GM23338 (cell line): ENCODE data around the gene RAD51B. TPM values are rescaled to one million over a fixed set of nuclear protein-coding genes. Genes with fewer than 3 reads are reported as not detected.

Experiments
- ATAC-seq: fragments of 200-7000 bp; cut with Tn5 transposase; 3 replicates; pipeline ENCODE4 v1.9.1; 2020
- DNase-seq: peaks from one replicate; pipeline ENCODE4 v3.0.0-alpha.2; 2015; ENCODE audit warnings: low spot score
- H2AFZ ChIP-seq: fragments of 200-600 bp; sonication (generic); 2 replicates; pipeline ENCODE4 v1.8.0; 2016; ENCODE audit warnings: antibody characterized with exemption, mild to moderate bottlenecking, moderate library complexity
- H3F3A ChIP-seq: fragments of 200-600 bp; sonication (generic); replicated peaks from 2 replicates; pipeline ENCODE4 v1.8.0; 2017; ENCODE audit warnings: antibody characterized with exemption, mixed run types, low read depth
- H3K27ac ChIP-seq: fragments of 200-600 bp; sonication (generic); 2 replicates; pipeline ENCODE4 v1.6.1; 2016; ENCODE audit warnings: low read depth
- H3K27me3 ChIP-seq: fragments of 200-600 bp; sonication (generic); 2 replicates; pipeline ENCODE4 v1.8.0; 2016; ENCODE audit warnings: mild to moderate bottlenecking, mixed run types, moderate library complexity; ENCODE audit not compliant: insufficient read depth
- H3K36me3 ChIP-seq: fragments of 200-600 bp; sonication (generic); 2 replicates; pipeline ENCODE4 v1.8.0; 2016; ENCODE audit warnings: mild to moderate bottlenecking; ENCODE audit not compliant: insufficient read depth
- H3K4me1 ChIP-seq: fragments of 200-600 bp; sonication (generic); 2 replicates; pipeline ENCODE4 v1.8.0; 2016; ENCODE audit warnings: mild to moderate bottlenecking, moderate library complexity; ENCODE audit not compliant: insufficient read depth
- H3K4me2 ChIP-seq: fragments of 200-600 bp; sonication (generic); 2 replicates; pipeline ENCODE4 v1.7.1; 2017; ENCODE audit warnings: mixed run types
- H3K4me3 ChIP-seq: fragments of 200-600 bp; sonication (generic); 2 replicates; pipeline ENCODE4 v1.6.1; 2016; ENCODE audit warnings: mixed run types
- H3K79me2 ChIP-seq: fragments of 200-600 bp; sonication (generic); replicated peaks from 2 replicates; pipeline ENCODE4 v1.8.0; 2017; ENCODE audit warnings: mild to moderate bottlenecking; ENCODE audit not compliant: insufficient read depth
- H3K9me2 ChIP-seq: fragments of 200-600 bp; sonication (generic); 2 replicates; pipeline ENCODE4 v1.8.0; 2017; ENCODE audit not compliant: insufficient read depth
- H4K20me1 ChIP-seq: fragments of 200-600 bp; sonication (generic); replicated peaks from 2 replicates; pipeline ENCODE4 v1.8.0; 2017; ENCODE audit warnings: mild to moderate bottlenecking; ENCODE audit not compliant: insufficient read depth
- H3K27ac Mint-ChIP-seq: 2 replicates; pipeline ENCODE4 v1.8.0; 2020; ENCODE audit warnings: inconsistent platforms, mild to moderate bottlenecking, moderate library complexity, mixed read lengths
- H3K27me3 Mint-ChIP-seq: 3 replicates; pipeline ENCODE4 v1.8.0; 2022; ENCODE audit warnings: low read depth, mild to moderate bottlenecking, moderate library complexity, mixed read lengths, inconsistent platforms; ENCODE audit not compliant: insufficient read depth, poor library complexity
- H3K36me3 Mint-ChIP-seq: 3 replicates; pipeline ENCODE4 v1.8.0; 2021; ENCODE audit warnings: low read depth, mild to moderate bottlenecking, inconsistent platforms, moderate library complexity, mixed read lengths
- H3K4me1 Mint-ChIP-seq: 3 replicates; pipeline ENCODE4 v1.8.0; 2020; ENCODE audit warnings: mild to moderate bottlenecking, inconsistent platforms, mixed read lengths
- H3K4me3 Mint-ChIP-seq: 3 replicates; pipeline ENCODE4 v1.8.0; 2021; ENCODE audit warnings: moderate library complexity, mild to moderate bottlenecking, inconsistent platforms, mixed read lengths
- H3K9me3 Mint-ChIP-seq: 3 replicates; pipeline ENCODE4 v1.8.0; 2020; ENCODE audit warnings: moderate library complexity, mild to moderate bottlenecking, inconsistent platforms, mixed read lengths
- CREB1 ChIP-seq: fragments of 250-450 bp; sonication (Bioruptor Pico); IDR thresholded peaks from 2 replicates; pipeline ENCODE4 v1.5.0; 2020; ENCODE audit warnings: low read depth, mild to moderate bottlenecking, moderate library complexity
- EZH2 ChIP-seq: fragments of 200-600 bp; sonication (generic); IDR thresholded peaks from one replicate; pipeline ENCODE4 v1.8.0; 2017; ENCODE audit warnings: antibody characterized with exemption, mild to moderate bottlenecking, low read depth; ENCODE audit not compliant: unreplicated experiment
- EZH2phosphoT487 ChIP-seq: fragments of 200-600 bp; sonication (generic); IDR thresholded peaks from one replicate; pipeline ENCODE4 v1.8.1; 2018; ENCODE audit warnings: antibody characterized with exemption; ENCODE audit not compliant: unreplicated experiment
- JUNB ChIP-seq: IDR thresholded peaks from one replicate; pipeline ENCODE4 v1.6.1; 2016; ENCODE audit warnings: antibody characterized with exemption; ENCODE audit not compliant: unreplicated experiment
- NANOG ChIP-seq: IDR thresholded peaks from 2 replicates; pipeline ENCODE4 v1.6.1; 2016; ENCODE audit warnings: antibody characterized with exemption, borderline replicate concordance
- POLR2AphosphoS5 ChIP-seq: IDR thresholded peaks from 2 replicates; pipeline ENCODE4 v1.6.1; 2016; ENCODE audit warnings: antibody characterized with exemption, low read depth
- STAT1 ChIP-seq: IDR thresholded peaks from one replicate; pipeline ENCODE4 v1.6.1; 2016; ENCODE audit warnings: antibody characterized with exemption; ENCODE audit not compliant: unreplicated experiment
- ZNF114 ChIP-seq: fragments of 250-450 bp; sonication (Bioruptor Pico); IDR thresholded peaks from 2 replicates; pipeline ENCODE4 v1.5.0; 2020; ENCODE audit warnings: mild to moderate bottlenecking, moderate library complexity
- ZNF331 ChIP-seq: fragments of 250-450 bp; sonication (Bioruptor Pico); IDR thresholded peaks from 2 replicates; pipeline ENCODE4 v1.5.0; 2020; ENCODE audit warnings: low read depth, mild to moderate bottlenecking, moderate library complexity
- polyA plus RNA-seq: library from polyadenylated mRNA; unstranded; fragments of >200 nt; fragmentation: Nextera tagmentation; extraction: Ambion mirVana; gene quantifications from 2 replicates; pipeline ENCODE4 v1.2.1, GENCODE V29; 2016
- total RNA-seq: library from RNA; depleted of rRNA; stranded (reverse); fragments of >200 nt; shearing (Covaris generic); gene quantifications from 2 replicates; pipeline ENCODE4 v1.2.3, GENCODE V29; 2014
- TF ChIP-seq, protein P1 (sequence below), 2 experiments: fragments of 200-600 bp in 1 of 2; sonication (generic) in 1 of 2; conservative IDR thresholded peaks; 2 replicates each; pipeline versions ENCODE4 v1.5.1 to v1.6.1; 2016 to 2017; ENCODE audit warnings: antibody characterized with exemption in 2 of 2, low read depth in 2 of 2, mild to moderate bottlenecking in 2 of 2, moderate library complexity in 1 of 2
- TF ChIP-seq, protein P2 (sequence below): IDR thresholded peaks from one replicate; pipeline ENCODE4 v1.6.1; 2018; ENCODE audit warnings: antibody characterized with exemption; ENCODE audit not compliant: unreplicated experiment
- TF ChIP-seq, protein P3 (sequence below): IDR thresholded peaks from 2 replicates; pipeline ENCODE4 v1.6.1; 2016; ENCODE audit warnings: antibody characterized with exemption
- TF ChIP-seq, protein P4 (sequence below): fragments of 250-450 bp; sonication (Bioruptor Pico); IDR thresholded peaks from 2 replicates; pipeline ENCODE4 v1.5.0; 2020; ENCODE audit warnings: mild to moderate bottlenecking, moderate library complexity

Gene RAD51B
- total and polyA plus RNA-seq, 2 experiments from 2014 or later: 15.7 to 29.1 TPM

DNA sequence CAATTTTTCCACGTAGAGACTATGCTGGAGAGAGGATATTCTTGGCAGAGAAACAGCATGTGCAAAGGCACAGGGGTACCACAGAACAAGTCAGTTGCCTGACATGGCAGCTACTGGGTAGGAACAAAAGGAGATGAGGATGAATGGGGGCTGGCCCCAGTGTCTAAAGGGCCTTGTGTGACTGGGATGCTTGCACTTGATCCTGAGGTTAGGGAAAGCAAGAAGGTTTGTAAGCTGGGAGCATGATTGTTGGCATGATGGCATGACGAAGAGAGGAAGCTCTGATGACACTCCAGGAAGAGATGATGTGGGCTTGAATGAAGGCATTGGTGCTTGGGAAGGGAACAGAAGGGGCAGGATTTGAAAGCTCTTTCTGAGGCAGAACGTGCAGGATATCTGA, 834.2 kb downstream of the RAD51B start (continued):
- TF ChIP-seq, protein P1, sequence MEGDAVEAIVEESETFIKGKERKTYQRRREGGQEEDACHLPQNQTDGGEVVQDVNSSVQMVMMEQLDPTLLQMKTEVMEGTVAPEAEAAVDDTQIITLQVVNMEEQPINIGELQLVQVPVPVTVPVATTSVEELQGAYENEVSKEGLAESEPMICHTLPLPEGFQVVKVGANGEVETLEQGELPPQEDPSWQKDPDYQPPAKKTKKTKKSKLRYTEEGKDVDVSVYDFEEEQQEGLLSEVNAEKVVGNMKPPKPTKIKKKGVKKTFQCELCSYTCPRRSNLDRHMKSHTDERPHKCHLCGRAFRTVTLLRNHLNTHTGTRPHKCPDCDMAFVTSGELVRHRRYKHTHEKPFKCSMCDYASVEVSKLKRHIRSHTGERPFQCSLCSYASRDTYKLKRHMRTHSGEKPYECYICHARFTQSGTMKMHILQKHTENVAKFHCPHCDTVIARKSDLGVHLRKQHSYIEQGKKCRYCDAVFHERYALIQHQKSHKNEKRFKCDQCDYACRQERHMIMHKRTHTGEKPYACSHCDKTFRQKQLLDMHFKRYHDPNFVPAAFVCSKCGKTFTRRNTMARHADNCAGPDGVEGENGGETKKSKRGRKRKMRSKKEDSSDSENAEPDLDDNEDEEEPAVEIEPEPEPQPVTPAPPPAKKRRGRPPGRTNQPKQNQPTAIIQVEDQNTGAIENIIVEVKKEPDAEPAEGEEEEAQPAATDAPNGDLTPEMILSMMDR (conservative IDR thresholded peaks at IDR 0.05; ENCODE audit: low read depth in 2 of 2): no peak

DNA sequence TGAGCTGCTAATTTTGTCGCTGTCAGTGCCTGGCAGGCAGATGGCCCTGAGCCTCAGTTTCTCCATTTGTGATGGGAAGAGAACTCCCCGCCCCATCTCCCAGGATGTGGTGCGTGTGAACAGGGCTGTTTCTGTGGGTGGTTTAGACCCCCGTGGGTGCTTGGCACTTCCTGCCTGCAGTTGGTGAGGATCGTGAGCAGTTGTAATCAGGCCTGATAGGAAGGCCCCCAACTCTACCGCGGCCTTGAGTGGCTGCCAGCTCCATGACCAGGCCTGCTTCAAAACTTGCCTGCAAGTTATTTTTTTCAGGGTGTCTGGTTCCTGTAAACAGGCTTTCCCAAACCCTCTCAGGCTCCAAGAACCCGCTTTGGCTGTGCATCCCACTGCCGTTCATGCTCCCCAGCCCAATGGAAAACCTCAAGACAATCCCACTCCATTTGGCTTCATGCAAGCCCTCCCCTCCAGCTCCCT, 834.9 kb downstream of the RAD51B start:
- DNase-seq (no peak), ATAC-seq (no peak)
- H3K4me2 ChIP-seq: no peak overlapping the region
- no peaks in the 10 kb centered on the region for H4K20me1 ChIP-seq
- no peak overlapping the region for H2AFZ ChIP-seq
- H3K36me3 ChIP-seq: no peaks in the 10 kb centered on the region
- no peaks in the 10 kb centered on the region for H3K9me3 Mint-ChIP-seq
- no peaks in the 10 kb centered on the region for H3F3A ChIP-seq
- peaks cover 21% of the 10 kb centered on the region for H3K4me1 Mint-ChIP-seq
- H3K27ac Mint-ChIP-seq: no peak overlapping the region
- H3K4me3 ChIP-seq: no peak overlapping the region
- no peaks in the 10 kb centered on the region; the same call in 2 of the 3 replicates for H3K36me3 Mint-ChIP-seq
- no peak overlapping the region for H3K4me3 Mint-ChIP-seq
- no peaks in the 10 kb centered on the region for H3K27me3 ChIP-seq
- H3K79me2 ChIP-seq: no peaks in the 10 kb centered on the region
- 0 out of 2 replicates have a peak, but pooled peaks cover 3% of the 10 kb centered on the region for H3K9me2 ChIP-seq
- H3K27ac ChIP-seq: no peak overlapping the region
- H3K4me1 ChIP-seq: no peaks in the 10 kb centered on the region
- peaks cover 13% of the 10 kb centered on the region for H3K27me3 Mint-ChIP-seq
- TF ChIP-seq JUNB (no peak), EZH2 (no peak), ZNF331 (CRISPR knock-in tag) (no peak), EZH2phosphoT487 (no peak), CREB1 (CRISPR knock-in tag) (no peak), STAT1 (no peak), POLR2AphosphoS5 (no peak), ZNF114 (CRISPR knock-in tag) (no peak), NANOG (no peak)
- TF ChIP-seq, protein P2, sequence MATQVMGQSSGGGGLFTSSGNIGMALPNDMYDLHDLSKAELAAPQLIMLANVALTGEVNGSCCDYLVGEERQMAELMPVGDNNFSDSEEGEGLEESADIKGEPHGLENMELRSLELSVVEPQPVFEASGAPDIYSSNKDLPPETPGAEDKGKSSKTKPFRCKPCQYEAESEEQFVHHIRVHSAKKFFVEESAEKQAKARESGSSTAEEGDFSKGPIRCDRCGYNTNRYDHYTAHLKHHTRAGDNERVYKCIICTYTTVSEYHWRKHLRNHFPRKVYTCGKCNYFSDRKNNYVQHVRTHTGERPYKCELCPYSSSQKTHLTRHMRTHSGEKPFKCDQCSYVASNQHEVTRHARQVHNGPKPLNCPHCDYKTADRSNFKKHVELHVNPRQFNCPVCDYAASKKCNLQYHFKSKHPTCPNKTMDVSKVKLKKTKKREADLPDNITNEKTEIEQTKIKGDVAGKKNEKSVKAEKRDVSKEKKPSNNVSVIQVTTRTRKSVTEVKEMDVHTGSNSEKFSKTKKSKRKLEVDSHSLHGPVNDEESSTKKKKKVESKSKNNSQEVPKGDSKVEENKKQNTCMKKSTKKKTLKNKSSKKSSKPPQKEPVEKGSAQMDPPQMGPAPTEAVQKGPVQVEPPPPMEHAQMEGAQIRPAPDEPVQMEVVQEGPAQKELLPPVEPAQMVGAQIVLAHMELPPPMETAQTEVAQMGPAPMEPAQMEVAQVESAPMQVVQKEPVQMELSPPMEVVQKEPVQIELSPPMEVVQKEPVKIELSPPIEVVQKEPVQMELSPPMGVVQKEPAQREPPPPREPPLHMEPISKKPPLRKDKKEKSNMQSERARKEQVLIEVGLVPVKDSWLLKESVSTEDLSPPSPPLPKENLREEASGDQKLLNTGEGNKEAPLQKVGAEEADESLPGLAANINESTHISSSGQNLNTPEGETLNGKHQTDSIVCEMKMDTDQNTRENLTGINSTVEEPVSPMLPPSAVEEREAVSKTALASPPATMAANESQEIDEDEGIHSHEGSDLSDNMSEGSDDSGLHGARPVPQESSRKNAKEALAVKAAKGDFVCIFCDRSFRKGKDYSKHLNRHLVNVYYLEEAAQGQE: no peak
- TF ChIP-seq, protein P3, sequence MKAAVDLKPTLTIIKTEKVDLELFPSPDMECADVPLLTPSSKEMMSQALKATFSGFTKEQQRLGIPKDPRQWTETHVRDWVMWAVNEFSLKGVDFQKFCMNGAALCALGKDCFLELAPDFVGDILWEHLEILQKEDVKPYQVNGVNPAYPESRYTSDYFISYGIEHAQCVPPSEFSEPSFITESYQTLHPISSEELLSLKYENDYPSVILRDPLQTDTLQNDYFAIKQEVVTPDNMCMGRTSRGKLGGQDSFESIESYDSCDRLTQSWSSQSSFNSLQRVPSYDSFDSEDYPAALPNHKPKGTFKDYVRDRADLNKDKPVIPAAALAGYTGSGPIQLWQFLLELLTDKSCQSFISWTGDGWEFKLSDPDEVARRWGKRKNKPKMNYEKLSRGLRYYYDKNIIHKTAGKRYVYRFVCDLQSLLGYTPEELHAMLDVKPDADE: no peak
- TF ChIP-seq, protein P4, sequence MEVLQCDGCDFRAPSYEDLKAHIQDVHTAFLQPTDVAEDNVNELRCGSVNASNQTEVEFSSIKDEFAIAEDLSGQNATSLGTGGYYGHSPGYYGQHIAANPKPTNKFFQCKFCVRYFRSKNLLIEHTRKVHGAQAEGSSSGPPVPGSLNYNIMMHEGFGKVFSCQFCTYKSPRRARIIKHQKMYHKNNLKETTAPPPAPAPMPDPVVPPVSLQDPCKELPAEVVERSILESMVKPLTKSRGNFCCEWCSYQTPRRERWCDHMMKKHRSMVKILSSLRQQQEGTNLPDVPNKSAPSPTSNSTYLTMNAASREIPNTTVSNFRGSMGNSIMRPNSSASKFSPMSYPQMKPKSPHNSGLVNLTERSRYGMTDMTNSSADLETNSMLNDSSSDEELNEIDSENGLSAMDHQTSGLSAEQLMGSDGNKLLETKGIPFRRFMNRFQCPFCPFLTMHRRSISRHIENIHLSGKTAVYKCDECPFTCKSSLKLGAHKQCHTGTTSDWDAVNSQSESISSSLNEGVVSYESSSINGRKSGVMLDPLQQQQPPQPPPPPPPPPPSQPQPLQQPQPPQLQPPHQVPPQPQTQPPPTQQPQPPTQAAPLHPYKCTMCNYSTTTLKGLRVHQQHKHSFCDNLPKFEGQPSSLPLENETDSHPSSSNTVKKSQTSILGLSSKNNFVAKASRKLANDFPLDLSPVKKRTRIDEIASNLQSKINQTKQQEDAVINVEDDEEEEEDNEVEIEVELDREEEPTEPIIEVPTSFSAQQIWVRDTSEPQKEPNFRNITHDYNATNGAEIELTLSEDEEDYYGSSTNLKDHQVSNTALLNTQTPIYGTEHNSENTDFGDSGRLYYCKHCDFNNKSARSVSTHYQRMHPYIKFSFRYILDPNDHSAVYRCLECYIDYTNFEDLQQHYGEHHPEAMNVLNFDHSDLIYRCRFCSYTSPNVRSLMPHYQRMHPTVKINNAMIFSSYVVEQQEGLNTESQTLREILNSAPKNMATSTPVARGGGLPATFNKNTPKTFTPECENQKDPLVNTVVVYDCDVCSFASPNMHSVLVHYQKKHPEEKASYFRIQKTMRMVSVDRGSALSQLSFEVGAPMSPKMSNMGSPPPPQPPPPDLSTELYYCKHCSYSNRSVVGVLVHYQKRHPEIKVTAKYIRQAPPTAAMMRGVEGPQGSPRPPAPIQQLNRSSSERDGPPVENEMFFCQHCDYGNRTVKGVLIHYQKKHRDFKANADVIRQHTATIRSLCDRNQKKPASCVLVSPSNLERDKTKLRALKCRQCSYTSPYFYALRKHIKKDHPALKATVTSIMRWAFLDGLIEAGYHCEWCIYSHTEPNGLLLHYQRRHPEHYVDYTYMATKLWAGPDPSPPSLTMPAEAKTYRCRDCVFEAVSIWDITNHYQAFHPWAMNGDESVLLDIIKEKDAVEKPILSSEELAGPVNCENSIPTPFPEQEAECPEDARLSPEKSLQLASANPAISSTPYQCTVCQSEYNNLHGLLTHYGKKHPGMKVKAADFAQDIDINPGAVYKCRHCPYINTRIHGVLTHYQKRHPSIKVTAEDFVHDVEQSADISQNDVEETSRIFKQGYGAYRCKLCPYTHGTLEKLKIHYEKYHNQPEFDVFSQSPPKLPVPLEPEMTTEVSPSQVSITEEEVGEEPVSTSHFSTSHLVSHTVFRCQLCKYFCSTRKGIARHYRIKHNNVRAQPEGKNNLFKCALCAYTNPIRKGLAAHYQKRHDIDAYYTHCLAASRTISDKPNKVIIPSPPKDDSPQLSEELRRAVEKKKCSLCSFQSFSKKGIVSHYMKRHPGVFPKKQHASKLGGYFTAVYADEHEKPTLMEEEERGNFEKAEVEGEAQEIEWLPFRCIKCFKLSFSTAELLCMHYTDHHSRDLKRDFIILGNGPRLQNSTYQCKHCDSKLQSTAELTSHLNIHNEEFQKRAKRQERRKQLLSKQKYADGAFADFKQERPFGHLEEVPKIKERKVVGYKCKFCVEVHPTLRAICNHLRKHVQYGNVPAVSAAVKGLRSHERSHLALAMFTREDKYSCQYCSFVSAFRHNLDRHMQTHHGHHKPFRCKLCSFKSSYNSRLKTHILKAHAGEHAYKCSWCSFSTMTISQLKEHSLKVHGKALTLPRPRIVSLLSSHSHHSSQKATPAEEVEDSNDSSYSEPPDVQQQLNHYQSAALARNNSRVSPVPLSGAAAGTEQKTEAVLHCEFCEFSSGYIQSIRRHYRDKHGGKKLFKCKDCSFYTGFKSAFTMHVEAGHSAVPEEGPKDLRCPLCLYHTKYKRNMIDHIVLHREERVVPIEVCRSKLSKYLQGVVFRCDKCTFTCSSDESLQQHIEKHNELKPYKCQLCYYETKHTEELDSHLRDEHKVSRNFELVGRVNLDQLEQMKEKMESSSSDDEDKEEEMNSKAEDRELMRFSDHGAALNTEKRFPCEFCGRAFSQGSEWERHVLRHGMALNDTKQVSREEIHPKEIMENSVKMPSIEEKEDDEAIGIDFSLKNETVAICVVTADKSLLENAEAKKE (CRISPR knock-in tag): no peak
